GM18520 (cell line): Measurements from ENCODE around the gene WAC.
"Not testable (repeated sequence)": the region's sequence is repeated elsewhere in the genome, so short reads cannot be mapped to it uniquely, and the experiment has no call there.

Experiments
- ATAC-seq: cut with Tn5 transposase; IDR thresholded peaks from one replicate; pipeline ENCODE4 v1.9.1; 2021; ENCODE audit not compliant: unreplicated experiment

The WAC gene

GRCh38 chr10:28561531-28561930, 28.6 kb downstream of the WAC start:
- ATAC-seq: no peak

GRCh38 chr10:28564905-28565304, 32.0 kb downstream of the WAC start:
- peak; percentile 32 for ATAC-seq

DNA sequence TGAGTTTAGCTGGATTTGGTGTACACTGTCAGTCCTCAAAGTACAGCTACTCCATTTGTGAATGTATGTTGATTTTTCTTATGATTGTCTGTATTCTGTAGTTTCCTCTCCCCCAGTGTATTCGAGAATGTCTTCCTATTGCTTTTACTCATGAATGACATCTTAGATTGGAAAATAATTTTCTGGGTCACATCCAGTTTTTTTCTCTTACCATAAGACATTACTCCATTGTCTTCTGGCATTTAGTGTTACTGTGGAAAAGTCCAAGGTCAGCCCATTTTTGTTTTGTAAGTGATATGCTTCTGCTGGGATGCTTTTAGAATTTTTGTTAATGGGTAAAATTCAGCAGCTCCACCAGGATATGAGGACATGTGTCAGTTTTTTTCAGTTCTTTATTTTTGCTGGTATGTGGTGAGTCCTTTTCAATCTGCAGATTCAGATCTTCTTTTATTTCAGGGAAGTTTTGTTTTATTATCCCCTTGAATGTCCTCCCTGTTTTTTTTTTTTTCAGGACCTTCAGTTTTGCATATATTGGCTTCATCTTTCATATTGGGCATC, 33.6 kb downstream of the WAC start:
- ATAC-seq: no peak

DNA sequence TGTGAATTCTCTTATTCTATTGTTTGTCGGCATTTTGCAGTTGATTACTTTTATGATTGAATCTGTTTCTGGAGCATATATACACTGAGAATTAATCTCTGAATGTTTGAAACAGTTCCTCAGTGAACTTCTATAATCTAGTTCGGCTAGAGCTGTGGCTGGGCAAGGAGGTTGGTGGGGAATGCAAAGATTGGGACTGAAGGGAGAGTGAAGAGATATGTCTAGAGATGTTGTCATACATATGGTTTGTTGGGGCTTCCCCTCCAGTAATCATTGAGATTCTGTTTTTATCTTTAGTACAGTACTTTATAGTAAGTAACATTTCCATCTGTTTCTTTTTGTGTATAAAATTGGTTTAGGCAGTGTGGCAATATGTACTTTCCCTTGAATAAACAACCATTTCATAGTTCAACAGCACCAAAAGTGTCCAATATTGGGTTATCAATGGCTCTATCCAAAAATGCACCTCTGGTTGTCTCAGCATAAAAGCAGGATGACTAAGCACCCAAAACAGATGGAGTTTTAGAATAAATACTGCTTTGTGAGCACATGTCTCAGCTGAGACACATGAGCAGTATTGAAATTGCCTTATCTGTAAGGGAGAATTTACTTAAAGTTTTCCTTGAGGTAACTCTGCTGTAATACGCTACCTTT, 36.7 kb downstream of the WAC start:
- no peak for ATAC-seq

- ATAC-seq: no peak
These were observed 37.7 kb downstream of the WAC start for GRCh38 chr10:28570598-28570997.

GRCh38 chr10:28571265-28571664, 38.3 kb downstream of the WAC start:
- ATAC-seq: no peak

DNA sequence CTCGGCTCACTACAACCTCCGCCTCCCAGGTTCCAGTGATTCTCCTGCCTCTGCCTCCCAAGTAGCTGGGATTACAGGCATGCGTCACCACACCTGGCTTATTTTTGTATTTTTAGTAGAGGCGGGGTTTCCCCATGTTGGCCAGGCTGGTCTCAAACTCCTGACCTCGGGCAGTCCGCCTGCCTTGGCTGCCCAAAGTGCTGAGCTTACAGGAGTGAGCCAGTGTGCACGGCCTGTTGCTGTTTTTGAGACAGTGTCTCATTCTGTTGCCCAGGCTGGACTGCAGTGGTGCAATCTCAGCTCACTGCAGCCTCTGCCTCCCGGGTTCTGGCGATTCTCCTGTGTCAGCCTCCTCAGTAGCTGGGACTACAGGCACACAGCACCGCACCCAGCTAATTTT, 41.3 kb downstream of the WAC start:
- not testable (repeated sequence) for ATAC-seq

- no peak for ATAC-seq
These were observed 42.9 kb downstream of the WAC start for GRCh38 chr10:28575852-28576251.

- no peak for ATAC-seq
These were observed 44.6 kb downstream of the WAC start for GRCh38 chr10:28577506-28577905.

- ATAC-seq: no peak
These were observed 45.5 kb downstream of the WAC start for GRCh38 chr10:28578454-28578853.

DNA sequence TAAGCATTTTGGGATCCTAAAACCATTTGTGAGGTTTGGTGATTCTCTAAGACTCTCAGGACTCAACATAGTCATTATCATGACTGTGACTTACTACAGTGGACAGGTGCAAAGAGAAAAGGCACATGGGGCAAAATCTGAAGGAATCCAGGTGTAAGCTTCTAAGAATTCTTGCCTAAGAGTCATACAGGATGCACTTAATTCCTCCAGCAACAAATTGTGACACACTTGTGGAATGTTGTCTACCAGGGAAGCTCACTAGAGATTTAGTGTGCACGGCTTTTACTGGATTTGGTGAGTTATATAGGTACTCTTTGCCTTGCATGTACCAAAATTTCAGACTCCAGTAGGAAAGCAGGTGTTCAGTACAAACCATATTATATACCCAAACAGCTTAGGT, 47.9 kb downstream of the WAC start:
- ATAC-seq: no peak

- ATAC-seq: no peak
These were observed 49.0 kb downstream of the WAC start for GRCh38 chr10:28581916-28582315.

DNA sequence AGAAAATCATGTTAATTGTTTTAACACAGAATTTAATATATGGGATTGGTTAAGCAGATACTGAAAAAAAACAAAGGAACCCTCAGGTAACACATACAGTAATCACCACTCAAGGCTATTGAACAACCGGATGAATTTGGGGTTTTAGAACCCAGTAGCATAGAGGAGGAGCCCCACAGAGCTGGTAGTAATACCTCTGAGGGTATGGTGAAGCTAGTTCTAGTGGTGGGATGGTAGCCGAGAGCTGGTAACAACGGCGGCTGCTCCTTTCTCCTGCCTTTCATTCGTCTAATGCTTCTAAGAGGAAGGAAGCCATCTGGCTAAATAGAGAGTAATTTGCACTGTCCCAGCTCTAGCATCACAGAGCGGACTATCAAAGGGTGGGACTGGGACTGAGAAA, 52.2 kb downstream of the WAC start:
- ATAC-seq: no peak

- ATAC-seq: no peak
These were observed 53.3 kb downstream of the WAC start for GRCh38 chr10:28586176-28586575.

GRCh38 chr10:28587270-28587969, 54.5 kb downstream of the WAC start:
- no peak for ATAC-seq

DNA sequence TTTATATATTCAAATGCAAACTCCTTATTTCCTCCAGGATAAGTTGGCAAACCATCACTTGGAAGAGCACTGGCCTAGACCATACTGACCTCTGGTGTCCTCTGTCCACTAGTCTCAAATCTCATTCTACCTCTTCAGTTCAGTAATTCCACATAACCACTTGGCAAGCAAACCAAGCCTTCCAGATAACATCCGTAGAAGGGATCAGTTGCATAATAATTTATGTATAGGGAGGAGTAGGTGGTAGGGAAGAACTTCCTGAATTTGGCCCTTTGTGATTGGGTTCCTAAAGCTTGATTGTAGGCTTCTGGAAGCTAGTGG, 55.0 kb downstream of the WAC start:
- ATAC-seq: no peak

GRCh38 chr10:28592953-28593352, 60.0 kb downstream of the WAC start:
- no peak for ATAC-seq

- no peak for ATAC-seq
These were observed 60.9 kb downstream of the WAC start for GRCh38 chr10:28593811-28594210.

- ATAC-seq: no peak
These were observed 61.5 kb downstream of the WAC start for GRCh38 chr10:28594406-28594805.

DNA sequence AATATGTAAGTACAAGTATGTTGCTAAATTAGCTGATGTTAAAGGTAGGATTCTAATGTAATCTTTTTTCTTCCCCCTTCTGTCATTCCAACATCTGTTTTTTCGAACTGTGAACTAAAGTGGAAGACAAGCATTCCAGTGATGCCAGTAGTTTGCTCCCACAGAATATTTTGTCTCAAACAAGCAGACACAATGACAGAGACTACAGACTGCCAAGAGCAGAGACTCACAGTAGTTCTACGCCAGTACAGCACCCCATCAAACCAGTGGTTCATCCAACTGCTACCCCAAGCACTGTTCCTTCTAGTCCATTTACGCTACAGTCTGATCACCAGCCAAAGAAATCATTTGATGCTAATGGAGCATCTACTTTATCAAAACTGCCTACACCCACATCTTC, 62.7 kb downstream of the WAC start:
- no peak for ATAC-seq

- ATAC-seq: no peak
These were observed 67.1 kb downstream of the WAC start for GRCh38 chr10:28600056-28600455.

DNA sequence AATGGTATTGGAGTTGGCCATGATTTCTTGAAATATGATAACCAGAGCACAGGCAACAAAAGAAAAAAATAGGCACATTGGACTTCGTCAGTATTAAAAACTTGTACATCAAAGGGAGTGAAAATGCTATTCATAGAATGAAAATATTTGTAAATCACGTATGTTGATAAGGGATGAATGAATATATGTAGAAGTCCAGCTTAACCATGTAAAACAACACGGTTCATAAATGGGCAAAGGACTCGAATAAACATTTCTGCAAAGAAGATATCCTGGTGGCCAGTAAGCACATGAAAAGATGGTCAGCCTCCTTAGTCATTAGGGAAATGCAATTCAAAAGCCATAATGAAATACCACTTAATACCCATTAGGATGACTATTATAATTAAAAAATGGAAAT, 68.1 kb downstream of the WAC start:
- no peak for ATAC-seq
